ENCODE measurements around the gene CEP112. TPM values are rescaled to one million over a fixed set of nuclear protein-coding genes. Genes with fewer than 3 reads are reported as not detected.

Gene CEP112
- total and polyA plus RNA-seq, 2 of the 13 experiments (the other 11 are each of a cell fraction or from before 2014, with no cell fraction given), result 1.2 to 3.4 TPM

DNA sequence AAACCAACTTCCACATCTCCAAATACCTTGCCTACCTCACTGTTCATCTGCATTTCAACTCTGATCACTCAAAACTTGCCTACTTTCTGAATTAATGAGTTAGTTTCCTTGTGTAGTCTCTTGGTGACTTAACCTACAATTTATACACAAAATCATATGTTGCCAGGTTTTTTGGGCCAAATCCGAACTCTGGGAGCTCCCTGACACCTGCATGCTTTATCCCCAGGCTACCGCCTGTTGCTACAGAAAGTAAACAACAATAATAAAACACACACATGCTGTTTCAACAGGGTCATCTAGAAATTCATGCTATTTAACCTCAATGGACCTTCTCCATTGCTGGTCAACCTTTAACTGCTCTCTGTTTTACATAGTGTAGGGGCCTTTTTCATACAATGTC lies 526.0 kb downstream of the CEP112 start:
- in situ Hi-C loops (cut with HindIII; ENCODE audit: extremely low pct_ligation_motif_present, low pct_unique_long_range_greater_than_20kb) (no loop called here), intact Hi-C loops (cut with micrococcal nuclease; ENCODE audit: unreplicated experiment) (no loop called here)
- FAIRE-seq (no peak), ATAC-seq (no peak), DNase-seq (ENCODE audit: low spot score) (no peak)
- ChIA-PET CTCF (ENCODE audit: low intra/inter-chr PET ratio, low total read pairs) (no interaction called here), POLR2A (interaction anchor here (0.9 kb wide), 1 partner anchor 10 kb away, joined by 3 read pairs; no protein-coding TSS in a partner anchor)
- Histone ChIP-seq H3K27ac (ENCODE audit: extremely low read length, insufficient read depth, low read length) (no peak overlapping the region), H3K4me3 (replicated peaks in 1 of 3; ENCODE audit: insufficient read depth in 1 of 3, low read depth in 2 of 3, low read length in 3 of 3) (no peak overlapping the region), H3K36me3 (replicated peaks in 1 of 2; ENCODE audit: control insufficient read depth in 1 of 2, insufficient read depth in 2 of 2, low read length in 2 of 2) (no peaks in the 10 kb centered on the region), H2AFZ (ENCODE audit: low read length) (no peak overlapping the region), H3K4me2 (ENCODE audit: low read depth, low read length) (no peak overlapping the region), H3K27me3 (ENCODE audit: control insufficient read depth in 1 of 2, insufficient read depth in 2 of 2, low read length in 2 of 2) (no peaks in the 10 kb centered on the region), H3K9ac (ENCODE audit: insufficient read depth, low read depth, low read length) (no peak overlapping the region), H3K79me2 (ENCODE audit: insufficient read depth, low read length) (no peaks in the 10 kb centered on the region), H4K20me1 (ENCODE audit: insufficient read depth, low read length) (no peaks in the 10 kb centered on the region), H3K9me3 (ENCODE audit: low read length) (no peaks in the 10 kb centered on the region), H3K4me1 (ENCODE audit: insufficient read depth, low read length) (peaks cover 23% of the 10 kb centered on the region)
- no TSS peak for BruUV-seq (replicated peaks)
- 77% methylated on average over 2 of the region's 2 CpGs for WGBS (ENCODE audit: low lambda C conversion rate)
- TF ChIP-seq, protein P1, sequence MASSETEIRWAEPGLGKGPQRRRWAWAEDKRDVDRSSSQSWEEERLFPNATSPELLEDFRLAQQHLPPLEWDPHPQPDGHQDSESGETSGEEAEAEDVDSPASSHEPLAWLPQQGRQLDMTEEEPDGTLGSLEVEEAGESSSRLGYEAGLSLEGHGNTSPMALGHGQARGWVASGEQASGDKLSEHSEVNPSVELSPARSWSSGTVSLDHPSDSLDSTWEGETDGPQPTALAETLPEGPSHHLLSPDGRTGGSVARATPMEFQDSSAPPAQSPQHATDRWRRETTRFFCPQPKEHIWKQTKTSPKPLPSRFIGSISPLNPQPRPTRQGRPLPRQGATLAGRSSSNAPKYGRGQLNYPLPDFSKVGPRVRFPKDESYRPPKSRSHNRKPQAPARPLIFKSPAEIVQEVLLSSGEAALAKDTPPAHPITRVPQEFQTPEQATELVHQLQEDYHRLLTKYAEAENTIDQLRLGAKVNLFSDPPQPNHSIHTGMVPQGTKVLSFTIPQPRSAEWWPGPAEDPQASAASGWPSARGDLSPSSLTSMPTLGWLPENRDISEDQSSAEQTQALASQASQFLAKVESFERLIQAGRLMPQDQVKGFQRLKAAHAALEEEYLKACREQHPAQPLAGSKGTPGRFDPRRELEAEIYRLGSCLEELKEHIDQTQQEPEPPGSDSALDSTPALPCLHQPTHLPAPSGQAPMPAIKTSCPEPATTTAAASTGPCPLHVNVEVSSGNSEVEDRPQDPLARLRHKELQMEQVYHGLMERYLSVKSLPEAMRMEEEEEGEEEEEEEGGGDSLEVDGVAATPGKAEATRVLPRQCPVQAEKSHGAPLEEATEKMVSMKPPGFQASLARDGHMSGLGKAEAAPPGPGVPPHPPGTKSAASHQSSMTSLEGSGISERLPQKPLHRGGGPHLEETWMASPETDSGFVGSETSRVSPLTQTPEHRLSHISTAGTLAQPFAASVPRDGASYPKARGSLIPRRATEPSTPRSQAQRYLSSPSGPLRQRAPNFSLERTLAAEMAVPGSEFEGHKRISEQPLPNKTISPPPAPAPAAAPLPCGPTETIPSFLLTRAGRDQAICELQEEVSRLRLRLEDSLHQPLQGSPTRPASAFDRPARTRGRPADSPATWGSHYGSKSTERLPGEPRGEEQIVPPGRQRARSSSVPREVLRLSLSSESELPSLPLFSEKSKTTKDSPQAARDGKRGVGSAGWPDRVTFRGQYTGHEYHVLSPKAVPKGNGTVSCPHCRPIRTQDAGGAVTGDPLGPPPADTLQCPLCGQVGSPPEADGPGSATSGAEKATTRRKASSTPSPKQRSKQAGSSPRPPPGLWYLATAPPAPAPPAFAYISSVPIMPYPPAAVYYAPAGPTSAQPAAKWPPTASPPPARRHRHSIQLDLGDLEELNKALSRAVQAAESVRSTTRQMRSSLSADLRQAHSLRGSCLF (CRISPR knock-in tag; IDR thresholded peaks at IDR 0.05; ENCODE audit: borderline replicate concordance), result no peak
- TF ChIP-seq, protein P2, sequence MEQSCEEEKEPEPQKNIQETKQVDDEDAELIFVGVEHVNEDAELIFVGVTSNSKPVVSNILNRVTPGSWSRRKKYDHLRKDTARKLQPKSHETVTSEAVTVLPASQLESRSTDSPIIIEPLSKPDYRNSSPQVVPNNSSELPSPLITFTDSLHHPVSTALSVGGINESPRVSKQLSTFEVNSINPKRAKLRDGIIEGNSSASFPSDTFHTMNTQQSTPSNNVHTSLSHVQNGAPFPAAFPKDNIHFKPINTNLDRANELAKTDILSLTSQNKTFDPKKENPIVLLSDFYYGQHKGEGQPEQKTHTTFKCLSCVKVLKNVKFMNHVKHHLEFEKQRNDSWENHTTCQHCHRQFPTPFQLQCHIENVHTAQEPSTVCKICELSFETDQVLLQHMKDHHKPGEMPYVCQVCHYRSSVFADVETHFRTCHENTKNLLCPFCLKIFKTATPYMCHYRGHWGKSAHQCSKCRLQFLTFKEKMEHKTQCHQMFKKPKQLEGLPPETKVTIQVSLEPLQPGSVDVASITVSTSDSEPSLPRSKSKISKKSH (CRISPR knock-in tag; IDR thresholded peaks at IDR 0.05; ENCODE audit: borderline replicate concordance), result no peak
- no peak for TF ChIP-seq RELA (CRISPR knock-in tag; IDR thresholded peaks at IDR 0.05)
- no peak for TF ChIP-seq CREB1 (IDR thresholded peaks at IDR 0.05)
- no peak for TF ChIP-seq CREB1 (CRISPR knock-in tag; IDR thresholded peaks at IDR 0.05)
- TF ChIP-seq, protein P3, sequence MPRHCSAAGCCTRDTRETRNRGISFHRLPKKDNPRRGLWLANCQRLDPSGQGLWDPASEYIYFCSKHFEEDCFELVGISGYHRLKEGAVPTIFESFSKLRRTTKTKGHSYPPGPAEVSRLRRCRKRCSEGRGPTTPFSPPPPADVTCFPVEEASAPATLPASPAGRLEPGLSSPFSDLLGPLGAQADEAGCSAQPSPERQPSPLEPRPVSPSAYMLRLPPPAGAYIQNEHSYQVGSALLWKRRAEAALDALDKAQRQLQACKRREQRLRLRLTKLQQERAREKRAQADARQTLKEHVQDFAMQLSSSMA (CRISPR knock-in tag; IDR thresholded peaks at IDR 0.05), result no peak
- no peak for TF ChIP-seq MTF2 (CRISPR knock-in tag; IDR thresholded peaks at IDR 0.05; ENCODE audit: borderline replicate concordance)
- no peak for TF ChIP-seq RORA (CRISPR knock-in tag; IDR thresholded peaks at IDR 0.05)
- TF ChIP-seq, protein P4, sequence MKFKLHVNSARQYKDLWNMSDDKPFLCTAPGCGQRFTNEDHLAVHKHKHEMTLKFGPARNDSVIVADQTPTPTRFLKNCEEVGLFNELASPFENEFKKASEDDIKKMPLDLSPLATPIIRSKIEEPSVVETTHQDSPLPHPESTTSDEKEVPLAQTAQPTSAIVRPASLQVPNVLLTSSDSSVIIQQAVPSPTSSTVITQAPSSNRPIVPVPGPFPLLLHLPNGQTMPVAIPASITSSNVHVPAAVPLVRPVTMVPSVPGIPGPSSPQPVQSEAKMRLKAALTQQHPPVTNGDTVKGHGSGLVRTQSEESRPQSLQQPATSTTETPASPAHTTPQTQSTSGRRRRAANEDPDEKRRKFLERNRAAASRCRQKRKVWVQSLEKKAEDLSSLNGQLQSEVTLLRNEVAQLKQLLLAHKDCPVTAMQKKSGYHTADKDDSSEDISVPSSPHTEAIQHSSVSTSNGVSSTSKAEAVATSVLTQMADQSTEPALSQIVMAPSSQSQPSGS (CRISPR knock-in tag; IDR thresholded peaks at IDR 0.05), result no peak
- TF ChIP-seq, protein P5, sequence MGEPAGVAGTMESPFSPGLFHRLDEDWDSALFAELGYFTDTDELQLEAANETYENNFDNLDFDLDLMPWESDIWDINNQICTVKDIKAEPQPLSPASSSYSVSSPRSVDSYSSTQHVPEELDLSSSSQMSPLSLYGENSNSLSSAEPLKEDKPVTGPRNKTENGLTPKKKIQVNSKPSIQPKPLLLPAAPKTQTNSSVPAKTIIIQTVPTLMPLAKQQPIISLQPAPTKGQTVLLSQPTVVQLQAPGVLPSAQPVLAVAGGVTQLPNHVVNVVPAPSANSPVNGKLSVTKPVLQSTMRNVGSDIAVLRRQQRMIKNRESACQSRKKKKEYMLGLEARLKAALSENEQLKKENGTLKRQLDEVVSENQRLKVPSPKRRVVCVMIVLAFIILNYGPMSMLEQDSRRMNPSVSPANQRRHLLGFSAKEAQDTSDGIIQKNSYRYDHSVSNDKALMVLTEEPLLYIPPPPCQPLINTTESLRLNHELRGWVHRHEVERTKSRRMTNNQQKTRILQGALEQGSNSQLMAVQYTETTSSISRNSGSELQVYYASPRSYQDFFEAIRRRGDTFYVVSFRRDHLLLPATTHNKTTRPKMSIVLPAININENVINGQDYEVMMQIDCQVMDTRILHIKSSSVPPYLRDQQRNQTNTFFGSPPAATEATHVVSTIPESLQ (CRISPR knock-in tag; conservative IDR thresholded peaks at IDR 0.05), result no peak
- TF ChIP-seq, protein P6, sequence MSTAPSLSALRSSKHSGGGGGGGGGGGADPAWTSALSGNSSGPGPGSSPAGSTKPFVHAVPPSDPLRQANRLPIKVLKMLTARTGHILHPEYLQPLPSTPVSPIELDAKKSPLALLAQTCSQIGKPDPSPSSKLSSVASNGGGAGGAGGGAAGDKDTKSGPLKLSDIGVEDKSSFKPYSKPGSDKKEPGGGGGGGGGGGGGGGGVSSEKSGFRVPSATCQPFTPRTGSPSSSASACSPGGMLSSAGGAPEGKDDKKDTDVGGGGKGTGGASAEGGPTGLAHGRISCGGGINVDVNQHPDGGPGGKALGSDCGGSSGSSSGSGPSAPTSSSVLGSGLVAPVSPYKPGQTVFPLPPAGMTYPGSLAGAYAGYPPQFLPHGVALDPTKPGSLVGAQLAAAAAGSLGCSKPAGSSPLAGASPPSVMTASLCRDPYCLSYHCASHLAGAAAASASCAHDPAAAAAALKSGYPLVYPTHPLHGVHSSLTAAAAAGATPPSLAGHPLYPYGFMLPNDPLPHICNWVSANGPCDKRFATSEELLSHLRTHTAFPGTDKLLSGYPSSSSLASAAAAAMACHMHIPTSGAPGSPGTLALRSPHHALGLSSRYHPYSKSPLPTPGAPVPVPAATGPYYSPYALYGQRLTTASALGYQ (CRISPR knock-in tag; IDR thresholded peaks at IDR 0.05), result no peak
- no peak for TF ChIP-seq KDM3A (CRISPR knock-in tag; IDR thresholded peaks at IDR 0.05; ENCODE audit: low read depth)

All from HepG2 (cell line).